T-helper 2 cell (primary cell): Measurements from ENCODE around the gene CEP63.

Experiments
- DNase-seq, 5 experiments: peaks; one replicate each; pipeline versions ENCODE4 v3.0.0 to v3.0.0-alpha.2; 2012 to 2022
- total RNA-seq, 2 donors: gene quantifications; one replicate each; lab custom pipeline; 2026; lab: John Stamatoyannopoulos, UW

Gene CEP63
- 9.7 to 13.9 reads per million in 2 donors for total RNA-seq

GRCh38 chr3:134485718-134486576, at the start of gene CEP63, which contains the start of gene ANAPC13:
TSS of gene CEP63 (plus strand) at chr3:134486057. CDS start at chr3:134495321, 9,264 bp downstream.
TSS of gene ANAPC13 (minus strand) at chr3:134485985. CDS start at chr3:134482904, 3,081 bp downstream.
- DNase-seq: peak; percentile 79 to 99 (median 91)

- no peak for DNase-seq
These were observed 48.6 kb upstream of the CEP63 start for GRCh38 chr3:134437211-134437752.

GRCh38 chr3:134441321-134441720, 44.5 kb upstream of the CEP63 start:
- no peak for DNase-seq

- no peak for DNase-seq
These were observed 44.0 kb upstream of the CEP63 start for GRCh38 chr3:134441821-134442220.

- no peak for DNase-seq
These were observed 40.8 kb upstream of the CEP63 start for GRCh38 chr3:134445095-134445494.

- no peak for DNase-seq
These were observed 40.2 kb upstream of the CEP63 start for GRCh38 chr3:134445636-134446035.

- DNase-seq: no peak
These were observed 39.1 kb upstream of the CEP63 start for GRCh38 chr3:134446800-134447199.

GRCh38 chr3:134447351-134447750, 38.5 kb upstream of the CEP63 start:
- DNase-seq: no peak

- DNase-seq: no peak
These were observed 37.2 kb upstream of the CEP63 start for GRCh38 chr3:134448664-134449063.

- DNase-seq: no peak
These were observed 36.6 kb upstream of the CEP63 start for GRCh38 chr3:134449277-134449676.

- no peak for DNase-seq
These were observed 35.9 kb upstream of the CEP63 start for GRCh38 chr3:134449951-134450350.

- no peak for DNase-seq
These were observed 32.2 kb upstream of the CEP63 start for GRCh38 chr3:134453631-134454030.

GRCh38 chr3:134457376-134458074, 28.3 kb upstream of the CEP63 start:
- no peak for DNase-seq

GRCh38 chr3:134458406-134458945, 27.4 kb upstream of the CEP63 start:
- DNase-seq: no peak

- DNase-seq: no peak
These were observed 26.3 kb upstream of the CEP63 start for GRCh38 chr3:134459562-134459961.

- no peak for DNase-seq
These were observed 24.9 kb upstream of the CEP63 start for GRCh38 chr3:134460965-134461364.

GRCh38 chr3:134462331-134462941, 23.4 kb upstream of the CEP63 start:
- no peak for DNase-seq

- no peak for DNase-seq
These were observed 22.2 kb upstream of the CEP63 start for GRCh38 chr3:134463676-134464063.

GRCh38 chr3:134464064-134464688, 21.7 kb upstream of the CEP63 start:
- DNase-seq: no peak

- DNase-seq: no peak
These were observed 21.0 kb upstream of the CEP63 start for GRCh38 chr3:134464689-134465365.

GRCh38 chr3:134466331-134466730, 19.5 kb upstream of the CEP63 start:
- DNase-seq: no peak

- DNase-seq: no peak
These were observed 17.3 kb upstream of the CEP63 start for GRCh38 chr3:134468519-134468918.
